Measurements from ENCODE around the gene SMG6.

SMG6 gene

DNA sequence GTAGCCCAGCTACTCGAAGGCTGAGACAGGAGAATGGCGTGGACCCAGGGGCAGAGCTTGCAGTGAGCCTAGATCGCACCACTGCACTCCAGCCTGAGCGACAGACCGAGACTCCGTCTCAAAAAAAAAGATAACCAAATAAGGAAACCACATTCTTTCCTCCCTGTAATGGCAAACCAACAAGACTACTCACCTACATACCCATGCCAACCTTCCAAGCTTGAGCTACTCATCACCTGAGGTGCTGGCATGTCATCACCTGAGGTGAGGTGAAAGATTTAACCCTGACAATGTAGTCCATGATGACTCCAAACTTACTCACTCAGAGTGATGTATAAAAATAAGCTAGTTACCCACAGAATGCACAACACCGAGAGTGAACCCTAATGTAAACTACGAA, 85.2 kb downstream of the SMG6 start:
- no peak overlapping the region for H3K27ac ChIP-seq
- no peak for TF ChIP-seq ZFX (IDR thresholded peaks at IDR 0.05; ENCODE audit: borderline replicate concordance)
- TF ChIP-seq, protein P1, sequence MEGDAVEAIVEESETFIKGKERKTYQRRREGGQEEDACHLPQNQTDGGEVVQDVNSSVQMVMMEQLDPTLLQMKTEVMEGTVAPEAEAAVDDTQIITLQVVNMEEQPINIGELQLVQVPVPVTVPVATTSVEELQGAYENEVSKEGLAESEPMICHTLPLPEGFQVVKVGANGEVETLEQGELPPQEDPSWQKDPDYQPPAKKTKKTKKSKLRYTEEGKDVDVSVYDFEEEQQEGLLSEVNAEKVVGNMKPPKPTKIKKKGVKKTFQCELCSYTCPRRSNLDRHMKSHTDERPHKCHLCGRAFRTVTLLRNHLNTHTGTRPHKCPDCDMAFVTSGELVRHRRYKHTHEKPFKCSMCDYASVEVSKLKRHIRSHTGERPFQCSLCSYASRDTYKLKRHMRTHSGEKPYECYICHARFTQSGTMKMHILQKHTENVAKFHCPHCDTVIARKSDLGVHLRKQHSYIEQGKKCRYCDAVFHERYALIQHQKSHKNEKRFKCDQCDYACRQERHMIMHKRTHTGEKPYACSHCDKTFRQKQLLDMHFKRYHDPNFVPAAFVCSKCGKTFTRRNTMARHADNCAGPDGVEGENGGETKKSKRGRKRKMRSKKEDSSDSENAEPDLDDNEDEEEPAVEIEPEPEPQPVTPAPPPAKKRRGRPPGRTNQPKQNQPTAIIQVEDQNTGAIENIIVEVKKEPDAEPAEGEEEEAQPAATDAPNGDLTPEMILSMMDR (IDR thresholded peaks at IDR 0.05): no peak

DNA sequence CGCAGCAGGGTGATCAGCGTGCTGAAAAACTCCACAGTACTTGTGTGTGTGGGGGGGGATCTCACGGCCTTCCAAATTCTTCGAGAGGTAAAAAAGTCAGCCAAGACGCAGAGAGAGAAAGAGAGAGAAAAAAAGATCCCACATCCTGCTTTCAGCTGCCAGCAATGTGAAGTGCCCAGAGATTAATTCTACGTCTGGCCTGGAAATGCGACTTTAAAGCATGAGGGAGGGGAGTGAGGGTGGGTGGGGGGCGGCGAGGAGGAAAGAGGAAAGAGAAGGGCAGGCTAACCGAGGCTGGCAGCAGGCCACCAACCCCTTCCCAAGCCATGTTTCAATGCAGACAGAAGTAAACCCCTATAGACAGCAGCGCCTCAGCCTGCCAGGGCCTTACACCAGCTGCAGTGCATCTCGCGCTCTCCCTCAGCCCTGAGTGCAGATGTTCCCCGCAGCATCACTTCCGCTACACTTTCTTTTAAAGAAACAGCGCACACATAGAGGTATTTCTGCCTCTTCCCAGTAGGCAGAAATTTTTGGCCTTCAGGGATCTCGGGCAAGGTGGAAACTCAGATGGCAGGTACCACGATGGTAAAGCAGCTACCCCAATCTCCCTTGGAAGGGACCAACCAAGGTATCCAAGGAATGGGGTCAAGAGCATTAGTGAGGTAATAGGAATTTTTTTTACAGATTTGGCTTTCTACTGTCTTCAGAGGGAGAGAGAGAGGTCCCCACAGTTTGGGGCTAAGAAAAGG, 87.8 kb downstream of the SMG6 start:
- TF ChIP-seq, protein P1 (IDR thresholded peaks at IDR 0.05): no peak
- no peak for TF ChIP-seq ZFX (IDR thresholded peaks at IDR 0.05; ENCODE audit: borderline replicate concordance)
- no peak overlapping the region for H3K27ac ChIP-seq

DNA sequence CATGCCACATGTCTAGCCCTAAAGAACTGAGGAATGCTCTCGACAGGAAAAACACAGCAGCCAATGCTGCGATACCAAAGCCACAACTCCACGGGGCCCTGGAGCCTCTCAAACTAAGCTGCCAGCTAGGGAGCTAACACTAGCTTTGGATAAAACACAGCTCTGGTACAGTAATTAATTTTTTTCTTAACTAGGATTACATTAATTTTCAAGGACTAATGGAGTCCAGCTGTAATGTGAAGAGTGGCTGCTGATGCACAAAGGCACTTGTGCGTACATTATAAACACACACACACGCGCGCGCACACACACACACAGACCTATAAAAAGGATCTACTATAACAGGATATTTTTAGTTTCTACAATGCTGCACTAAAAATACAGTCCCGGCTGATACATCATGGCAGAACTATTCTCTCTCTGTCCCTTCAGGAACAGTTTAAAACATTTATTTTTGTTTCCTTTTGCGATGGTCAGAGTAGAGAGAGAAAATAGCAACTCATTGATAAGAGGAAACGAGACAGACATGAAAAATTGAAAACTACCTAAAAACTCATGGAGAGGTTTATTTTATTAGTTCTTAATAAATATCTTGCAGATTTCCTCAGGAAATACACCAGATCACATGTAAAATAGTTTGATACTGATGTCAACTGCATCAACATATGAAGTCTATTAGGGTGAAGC, 88.5 kb downstream of the SMG6 start:
- TF ChIP-seq ZFX (IDR thresholded peaks at IDR 0.05; ENCODE audit: borderline replicate concordance): no peak
- TF ChIP-seq, protein P1 (IDR thresholded peaks at IDR 0.05): no peak
- no peak overlapping the region for H3K27ac ChIP-seq

DNA sequence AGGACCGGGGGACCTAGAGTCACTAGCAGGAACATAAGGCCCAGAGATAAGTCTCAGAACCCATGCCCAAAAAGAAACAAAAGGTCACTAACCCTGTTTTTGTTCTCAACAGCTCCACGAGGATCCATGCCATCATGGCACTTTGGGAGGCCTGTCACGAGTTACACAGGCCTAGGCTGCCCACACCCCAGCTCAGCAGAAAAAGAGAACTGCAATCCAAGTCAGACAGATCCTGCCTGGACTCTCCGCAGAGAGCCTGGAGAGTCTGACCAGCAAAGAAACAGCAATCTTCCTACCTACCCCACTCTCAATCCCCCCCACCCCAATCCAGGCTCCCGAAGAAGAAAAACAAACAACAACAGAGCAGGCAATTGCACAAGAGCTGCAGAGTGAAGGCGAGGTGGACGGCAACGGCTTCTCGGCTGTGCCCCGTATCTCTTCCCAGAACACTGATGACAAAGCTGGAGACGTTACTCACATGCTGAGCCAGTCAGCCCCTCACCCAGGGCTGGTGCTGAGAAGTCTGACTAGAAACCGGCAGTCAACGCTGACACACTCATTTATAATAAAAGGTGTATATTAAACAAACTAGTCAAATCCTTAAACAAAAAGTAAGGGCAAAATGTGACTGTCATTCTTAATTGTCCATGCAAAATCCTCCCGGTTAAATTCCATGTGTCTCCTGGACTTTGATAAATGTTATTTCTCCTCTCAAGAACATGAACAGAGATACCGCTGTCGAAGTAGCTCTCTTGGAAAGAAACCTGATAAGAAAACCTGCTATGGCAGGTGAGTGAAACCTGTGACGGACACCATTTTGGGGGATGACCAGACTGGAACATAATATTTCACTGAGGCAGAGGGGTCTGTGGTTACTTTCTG, 89.3 kb downstream of the SMG6 start:
- H3K27ac ChIP-seq: no peak overlapping the region
- TF ChIP-seq, protein P1 (IDR thresholded peaks at IDR 0.05): no peak
- TF ChIP-seq ZFX (IDR thresholded peaks at IDR 0.05; ENCODE audit: borderline replicate concordance): no peak

DNA sequence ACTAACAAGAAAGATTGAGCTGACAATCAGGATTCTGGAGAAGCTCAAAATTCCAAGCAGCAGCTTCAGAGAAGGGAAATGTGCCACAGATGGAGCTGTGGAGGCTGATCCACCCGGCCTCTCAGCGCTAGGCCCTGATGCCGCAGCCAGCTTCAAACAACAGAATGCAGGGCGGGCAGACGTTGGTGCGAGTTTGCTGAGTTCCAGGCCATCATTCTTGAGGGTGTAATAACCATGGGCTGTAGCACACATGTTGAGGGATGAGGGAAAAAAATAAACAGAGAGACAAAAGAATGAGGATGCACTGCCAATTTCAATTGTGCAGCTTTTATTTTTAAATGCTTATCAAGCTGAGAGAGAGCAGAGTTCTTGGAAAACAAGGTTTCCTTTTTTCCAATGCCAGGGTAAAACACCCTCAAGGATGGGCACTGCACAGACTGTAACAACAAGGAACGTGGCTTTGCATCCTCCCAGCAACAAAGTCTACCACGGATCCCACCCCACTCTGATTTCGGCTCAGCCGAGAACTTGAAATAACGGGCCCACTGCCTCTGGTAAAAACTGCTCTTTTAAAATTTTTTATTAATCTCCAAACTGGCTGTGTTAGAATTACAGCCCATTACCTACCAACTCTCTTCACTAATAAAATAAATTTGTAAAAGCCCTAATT, 90.2 kb downstream of the SMG6 start:
- no peak for TF ChIP-seq ZFX (IDR thresholded peaks at IDR 0.05; ENCODE audit: borderline replicate concordance)
- TF ChIP-seq, protein P1 (IDR thresholded peaks at IDR 0.05): no peak
- H3K27ac ChIP-seq: no peak overlapping the region

DNA sequence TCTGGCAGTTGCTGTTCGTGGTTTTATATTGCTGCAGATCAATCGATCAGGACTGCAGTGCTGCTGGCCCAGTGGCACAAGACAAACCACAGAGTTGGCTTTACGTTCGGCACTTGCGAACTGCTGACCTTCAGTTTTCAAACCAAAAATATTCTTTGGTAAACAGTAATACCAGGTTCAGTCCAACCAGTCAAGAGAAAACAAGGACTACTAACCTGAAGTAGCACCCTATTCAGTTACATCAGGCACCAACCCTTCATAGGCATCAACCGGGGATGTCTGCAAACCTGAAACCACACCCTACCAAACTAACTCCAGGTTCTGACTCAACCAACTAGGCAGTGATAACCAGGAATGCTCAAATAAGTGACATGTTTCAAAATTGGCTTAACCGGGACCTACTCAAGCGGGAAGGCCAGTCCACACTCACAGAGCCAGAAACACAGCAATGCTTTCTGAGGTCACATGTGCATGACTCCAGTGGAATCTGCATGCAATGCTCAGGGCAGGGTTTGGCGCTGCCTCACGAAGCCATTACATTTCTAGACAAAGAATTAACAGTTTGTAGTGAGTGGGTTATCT, 91.1 kb downstream of the SMG6 start:
- no peak for TF ChIP-seq ZFX (IDR thresholded peaks at IDR 0.05; ENCODE audit: borderline replicate concordance)
- TF ChIP-seq, protein P1 (IDR thresholded peaks at IDR 0.05): no peak
- H3K27ac ChIP-seq: no peak overlapping the region

Data from 22Rv1 (cell line).